CD8-positive, alpha-beta memory T cell (primary cell): ENCODE measurements around the gene PPAT. TPM values are rescaled to one million over a fixed set of nuclear protein-coding genes. Genes with fewer than 3 reads are reported as not detected.

ENCODE experiments used
- CTCF ChIA-PET: fragments of 350-600 bp; sonication (Branson Sonifier 250); formaldehyde crosslinking; loops from one replicate; lab custom pipeline; 2021; ENCODE audit warnings: antibody characterized with exemption; lab: Charles Lee
- POLR2A ChIA-PET: fragments of 350-600 bp; sonication (Branson Sonifier 250); formaldehyde crosslinking; loops from one replicate; lab custom pipeline; 2021; ENCODE audit warnings: antibody characterized with exemption; lab: Charles Lee
- DNase-seq, 5 donors: peaks; one replicate each; pipeline versions ENCODE4 v3.0.0 to v3.0.0-alpha.2; 2020 to 2022; ENCODE audit warnings: mixed read lengths in 1 of 5
- H3K27ac ChIP-seq: one replicate; pipeline ENCODE4 v1.7.0; 2013; ENCODE audit warnings: low read depth, mild to moderate bottlenecking, low read length, moderate library complexity
- H3K27me3 ChIP-seq: 2 replicates; pipeline ENCODE4 v1.7.0; 2013; ENCODE audit warnings: low read length, mild to moderate bottlenecking; ENCODE audit not compliant: insufficient read depth, poor library complexity, severe bottlenecking
- H3K36me3 ChIP-seq: 2 replicates; pipeline ENCODE4 v1.7.0; 2013; ENCODE audit warnings: mild to moderate bottlenecking, low read length, moderate library complexity; ENCODE audit not compliant: insufficient read depth
- H3K4me1 ChIP-seq: 2 replicates; pipeline ENCODE4 v1.7.0; 2013; ENCODE audit warnings: mild to moderate bottlenecking, low read length, moderate library complexity; ENCODE audit not compliant: insufficient read depth
- H3K4me3 ChIP-seq: 2 replicates; pipeline ENCODE4 v1.7.0; 2013; ENCODE audit warnings: mild to moderate bottlenecking, low read length
- H3K9me3 ChIP-seq: 2 replicates; pipeline ENCODE4 v1.7.0; 2013; ENCODE audit warnings: mild to moderate bottlenecking, low read length
- H3K27ac Mint-ChIP-seq, 8 donors: one replicate each; pipeline ENCODE4 v1.8.0; 2020 to 2021; ENCODE audit warnings: mixed read lengths in 8 of 8, mild to moderate bottlenecking in 6 of 8, inconsistent platforms in 3 of 8, moderate library complexity in 3 of 8
- H3K27me3 Mint-ChIP-seq, 2 donors: one replicate each; pipeline ENCODE4 v1.8.0; 2020 to 2021; ENCODE audit warnings: mixed read lengths in 2 of 2, mild to moderate bottlenecking in 1 of 2, moderate library complexity in 1 of 2
- H3K36me3 Mint-ChIP-seq, 3 donors: one replicate each; pipeline ENCODE4 v1.8.0; 2020 to 2021; ENCODE audit warnings: mixed read lengths in 3 of 3, inconsistent platforms in 1 of 3, mild to moderate bottlenecking in 1 of 3
- H3K4me1 Mint-ChIP-seq, 3 donors: one replicate each; pipeline ENCODE4 v1.8.0; 2020 to 2021; ENCODE audit warnings: mixed read lengths in 3 of 3, inconsistent platforms in 1 of 3, mild to moderate bottlenecking in 1 of 3
- H3K4me3 Mint-ChIP-seq, 7 donors: one replicate each; pipeline ENCODE4 v1.8.0; 2020 to 2021; ENCODE audit warnings: mixed read lengths in 7 of 7, mild to moderate bottlenecking in 6 of 7, moderate library complexity in 4 of 7, inconsistent platforms in 2 of 7
- H3K9me3 Mint-ChIP-seq, 5 donors: one replicate each; pipeline ENCODE4 v1.8.0; 2020 to 2022; ENCODE audit warnings: mixed read lengths in 5 of 5, mild to moderate bottlenecking in 3 of 5, moderate library complexity in 2 of 5, inconsistent platforms in 1 of 5
- polyA plus RNA-seq: library from polyadenylated mRNA; unstranded; fragments of 300-500 nt; fragmentation: Illumina TruSeq; gene quantifications from one replicate; pipeline ENCODE4 v1.2.3, GENCODE V29; 2021
- total RNA-seq, 2 experiments: library from RNA; stranded (reverse); gene quantifications; one replicate each; pipeline ENCODE4 v1.2.3, GENCODE V29; 2021

PPAT gene
- total and polyA plus RNA-seq, 3 experiments from 2014 or later, result 14.0 to 63.1 (median 58.5) TPM

DNA sequence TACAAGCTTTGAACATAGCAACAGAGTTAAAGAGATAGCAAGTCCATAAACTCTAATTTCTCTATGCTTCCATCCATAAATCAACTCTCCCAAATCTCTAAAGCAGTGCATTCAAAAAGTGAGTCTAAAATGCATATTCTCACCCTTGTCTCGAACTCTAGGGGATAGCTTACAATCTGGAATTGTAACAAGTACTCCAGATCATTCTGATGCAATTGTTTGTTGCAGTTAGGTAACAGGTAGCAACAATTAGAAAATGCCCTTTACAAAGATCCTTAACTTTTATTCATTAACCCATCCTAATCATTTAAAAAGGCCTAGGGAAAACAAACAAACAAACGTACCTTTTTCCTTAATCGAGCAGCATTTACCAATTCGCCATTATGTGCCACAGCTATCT is 29.3 kb downstream of the PPAT start:
- Mint-ChIP-seq H3K27ac (no peak overlapping the region), H3K36me3 (peaks cover 6 to 43% (median 7%) of the 10 kb centered on the region in 3 donors), H3K4me1 (peaks cover 6 to 10% (median 9%) of the 10 kb centered on the region in 3 donors), H3K9me3 (no peaks in the 10 kb centered on the region), H3K4me3 (no peak overlapping the region), H3K27me3 (no peaks in the 10 kb centered on the region)
- Histone ChIP-seq H3K27ac (no peak overlapping the region), H3K4me3 (no peak overlapping the region), H3K27me3 (no peaks in the 10 kb centered on the region), H3K9me3 (no peaks in the 10 kb centered on the region), H3K4me1 (no peaks in the 10 kb centered on the region), H3K36me3 (peaks cover 3% of the 10 kb centered on the region)
- ChIA-PET POLR2A (no interaction called here), CTCF (interaction anchor here (2.1 kb wide), 1 partner anchor 30 kb away, joined by 6 read pairs; the partner anchor contains the start of genes PAICS and PPAT)
- DNase-seq, result no peak

DNA sequence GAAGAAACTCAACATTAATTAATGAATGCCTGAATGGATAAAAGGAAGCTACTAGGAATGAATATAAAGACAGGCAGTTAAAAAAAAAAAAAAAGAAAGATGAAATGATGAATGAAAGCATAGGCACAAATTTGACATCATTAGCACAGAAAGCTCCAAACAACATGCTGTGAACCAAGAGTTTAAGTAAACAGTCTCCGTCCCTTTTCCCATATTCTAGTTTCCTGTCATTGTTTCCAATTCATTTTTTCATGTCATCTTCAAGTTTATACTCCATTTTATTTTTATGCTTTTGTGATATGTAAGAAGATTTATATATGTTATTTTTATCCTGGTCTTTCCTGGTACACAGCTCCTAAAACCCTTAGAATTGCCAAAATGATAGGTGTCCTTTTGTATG is 30.4 kb downstream of the PPAT start:
- CTCF ChIA-PET, result interaction anchor here (0.9 to 2.1 kb wide), 3 partner anchors 18 to 31 kb away, joined by 3 to 6 read pairs (median 5); partner anchors contain the start of genes AASDH, PAICS and PPAT
- Histone ChIP-seq H3K27ac (no peak overlapping the region), H3K4me3 (no peak overlapping the region), H3K27me3 (no peaks in the 10 kb centered on the region), H3K4me1 (no peaks in the 10 kb centered on the region), H3K36me3 (peaks cover 12% of the 10 kb centered on the region), H3K9me3 (no peaks in the 10 kb centered on the region)
- Mint-ChIP-seq H3K4me1 (peaks cover 2 to 4% (median 3%) of the 10 kb centered on the region in 3 donors), H3K27me3 (no peaks in the 10 kb centered on the region), H3K9me3 (no peaks in the 10 kb centered on the region), H3K36me3 (peaks cover 9 to 54% (median 10%) of the 10 kb centered on the region in 3 donors), H3K4me3 (no peak overlapping the region), H3K27ac (peak overlapping the region in 1 of 8 donors; percentile 40)
- no peak for DNase-seq
- POLR2A ChIA-PET, result no interaction called here

DNA sequence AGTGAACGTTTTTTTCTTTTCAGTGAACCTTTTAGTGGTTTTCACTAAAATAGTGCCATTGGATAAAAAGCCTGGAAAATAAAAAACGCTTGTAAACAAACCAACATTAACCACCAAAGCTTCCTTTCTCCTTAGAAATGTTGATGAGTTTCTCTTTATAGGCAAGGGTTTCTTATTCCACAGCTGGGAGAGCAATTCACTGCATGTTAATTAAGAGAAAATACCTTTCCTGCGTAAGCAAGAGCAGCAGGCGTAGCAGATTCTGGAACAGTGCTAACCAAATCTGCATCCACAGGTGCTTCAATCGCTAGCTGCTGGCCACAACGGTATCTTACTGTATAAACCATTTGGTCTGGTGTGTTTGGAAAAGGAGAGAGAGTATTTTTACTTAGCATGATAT is 34.9 kb downstream of the PPAT start:
- no peak for DNase-seq
- no peaks in the 10 kb centered on the region for H3K4me1 ChIP-seq
- Mint-ChIP-seq H3K4me3 (no peak overlapping the region), H3K36me3 (peaks cover 4 to 55% (median 10%) of the 10 kb centered on the region in 3 donors), H3K27ac (no peak overlapping the region), H3K4me1 (no peaks in the 10 kb centered on the region), H3K27me3 (no peaks in the 10 kb centered on the region), H3K9me3 (no peaks in the 10 kb centered on the region)
- POLR2A ChIA-PET, result no interaction called here
- no peak overlapping the region for H3K27ac ChIP-seq
- no peak overlapping the region for H3K4me3 ChIP-seq
- no peaks in the 10 kb centered on the region for H3K9me3 ChIP-seq
- CTCF ChIA-PET, result no interaction called here
- no peaks in the 10 kb centered on the region for H3K27me3 ChIP-seq
- peaks cover 13% of the 10 kb centered on the region for H3K36me3 ChIP-seq

DNA sequence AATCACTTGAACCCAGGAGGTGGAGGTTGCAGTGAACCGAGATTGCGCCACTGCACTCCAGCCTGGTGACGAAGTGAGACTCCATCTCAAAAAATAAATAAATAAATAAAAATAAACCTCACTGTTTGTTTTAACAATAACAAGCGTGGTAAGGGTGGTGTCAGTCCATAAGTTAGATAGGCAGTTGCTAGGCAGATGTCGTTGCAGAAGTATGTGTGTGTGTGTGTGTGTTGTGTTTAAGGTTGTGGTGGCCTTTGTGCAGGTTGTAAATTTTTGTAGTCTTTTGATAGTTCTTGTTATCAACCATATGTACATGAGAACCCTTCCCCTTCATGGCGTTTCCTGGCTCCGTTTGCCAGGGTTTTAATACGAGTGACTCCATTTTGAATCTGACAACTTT is 44.1 kb downstream of the PPAT start:
- Mint-ChIP-seq H3K4me1 (peaks cover 31 to 33% (median 32%) of the 10 kb centered on the region in 3 donors), H3K9me3 (no peaks in the 10 kb centered on the region), H3K36me3 (peaks cover 0 to 21% (median 0%) of the 10 kb centered on the region in 3 donors), H3K27ac (peak overlapping the region in 2 of 8 donors; percentile 27 to 48), H3K4me3 (peak overlapping the region in 1 of 7 donors; percentile 21), H3K27me3 (no peaks in the 10 kb centered on the region)
- Histone ChIP-seq H3K9me3 (no peaks in the 10 kb centered on the region), H3K36me3 (no peaks in the 10 kb centered on the region), H3K4me1 (peaks cover 14% of the 10 kb centered on the region), H3K27me3 (no peaks in the 10 kb centered on the region), H3K4me3 (no peak overlapping the region), H3K27ac (no peak overlapping the region)
- no peak for DNase-seq
- CTCF ChIA-PET, result no interaction called here
- POLR2A ChIA-PET, result no interaction called here

DNA sequence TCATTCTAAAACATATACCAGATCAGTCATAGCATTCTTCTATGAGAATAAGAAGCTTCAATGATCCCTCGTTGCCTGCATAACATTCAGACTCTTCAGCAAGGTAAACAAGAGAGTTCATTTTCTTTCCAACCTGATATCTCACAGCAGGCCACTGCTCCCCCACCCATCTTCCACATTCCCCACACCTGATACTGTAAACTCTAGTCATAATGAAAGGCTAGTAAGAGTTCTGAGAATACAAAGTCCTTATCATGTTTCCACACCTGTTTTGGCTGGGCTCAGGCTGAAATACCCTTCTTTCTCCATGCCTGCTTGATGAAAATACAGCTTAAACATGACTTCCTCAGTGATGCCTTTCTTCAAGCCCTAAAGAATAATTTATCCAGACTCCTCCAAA is 45.9 kb downstream of the PPAT start:
- no peaks in the 10 kb centered on the region for H3K9me3 ChIP-seq
- Mint-ChIP-seq H3K27ac (peak overlapping the region; percentile 69 to 98 (median 82)), H3K4me3 (peak overlapping the region in 4 of 7 donors; percentile 3 to 72 (median 48)), H3K36me3 (peaks cover 0 to 11% (median 0%) of the 10 kb centered on the region in 3 donors), H3K9me3 (no peaks in the 10 kb centered on the region), H3K4me1 (peaks cover 35 to 43% (median 36%) of the 10 kb centered on the region in 3 donors), H3K27me3 (no peaks in the 10 kb centered on the region)
- no peak for DNase-seq
- no peak overlapping the region for H3K4me3 ChIP-seq
- H3K36me3 ChIP-seq, result no peaks in the 10 kb centered on the region
- POLR2A ChIA-PET, result no interaction called here
- H3K27ac ChIP-seq, result peak overlapping the region; percentile 97
- CTCF ChIA-PET, result interaction anchor here (1.1 kb wide), 1 partner anchor 15 kb away, joined by 3 read pairs; no protein-coding TSS in a partner anchor
- no peaks in the 10 kb centered on the region for H3K27me3 ChIP-seq
- H3K4me1 ChIP-seq, result peaks cover 24% of the 10 kb centered on the region

DNA sequence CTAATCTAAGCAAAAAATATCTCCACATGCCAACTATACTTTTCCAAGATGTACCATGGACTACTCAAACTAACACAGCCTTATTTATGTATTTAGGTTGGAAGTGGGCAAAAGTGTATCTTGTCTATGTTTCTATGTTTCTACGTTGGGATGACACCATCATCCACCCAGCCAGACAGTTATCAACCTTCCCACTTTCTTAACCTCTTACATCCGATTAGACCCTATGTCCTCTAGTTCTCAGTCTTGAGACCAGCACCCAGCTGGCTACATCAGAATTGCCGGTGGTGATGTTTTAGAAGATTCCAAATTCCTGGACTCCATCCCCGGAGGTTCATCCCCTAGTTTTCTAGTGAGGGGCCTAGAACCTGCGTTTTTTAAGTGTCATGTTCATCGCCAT is 47.1 kb downstream of the PPAT start:
- H3K36me3 Mint-ChIP-seq, result peaks cover 0 to 11% (median 0%) of the 10 kb centered on the region in 3 donors
- no peaks in the 10 kb centered on the region for H3K27me3 Mint-ChIP-seq
- H3K4me3 Mint-ChIP-seq, result peak overlapping the region; percentile 88 to 99 (median 93)
- H3K27ac Mint-ChIP-seq, result peak overlapping the region; percentile 97 to 99 (median 98)
- CTCF ChIA-PET, result no interaction called here
- Histone ChIP-seq H3K27me3 (no peaks in the 10 kb centered on the region), H3K36me3 (no peaks in the 10 kb centered on the region), H3K9me3 (no peaks in the 10 kb centered on the region), H3K4me3 (peak overlapping the region; percentile 79), H3K4me1 (peaks cover 24% of the 10 kb centered on the region), H3K27ac (peak overlapping the region; percentile 97)
- DNase-seq, result no peak
- POLR2A ChIA-PET, result interaction anchor here (2.5 kb wide), 1 partner anchor 520 kb away, joined by 11 read pairs; the partner anchor contains the start of gene REST
- H3K9me3 Mint-ChIP-seq, result no peaks in the 10 kb centered on the region
- H3K4me1 Mint-ChIP-seq, result peaks cover 39 to 50% (median 43%) of the 10 kb centered on the region in 3 donors

DNA sequence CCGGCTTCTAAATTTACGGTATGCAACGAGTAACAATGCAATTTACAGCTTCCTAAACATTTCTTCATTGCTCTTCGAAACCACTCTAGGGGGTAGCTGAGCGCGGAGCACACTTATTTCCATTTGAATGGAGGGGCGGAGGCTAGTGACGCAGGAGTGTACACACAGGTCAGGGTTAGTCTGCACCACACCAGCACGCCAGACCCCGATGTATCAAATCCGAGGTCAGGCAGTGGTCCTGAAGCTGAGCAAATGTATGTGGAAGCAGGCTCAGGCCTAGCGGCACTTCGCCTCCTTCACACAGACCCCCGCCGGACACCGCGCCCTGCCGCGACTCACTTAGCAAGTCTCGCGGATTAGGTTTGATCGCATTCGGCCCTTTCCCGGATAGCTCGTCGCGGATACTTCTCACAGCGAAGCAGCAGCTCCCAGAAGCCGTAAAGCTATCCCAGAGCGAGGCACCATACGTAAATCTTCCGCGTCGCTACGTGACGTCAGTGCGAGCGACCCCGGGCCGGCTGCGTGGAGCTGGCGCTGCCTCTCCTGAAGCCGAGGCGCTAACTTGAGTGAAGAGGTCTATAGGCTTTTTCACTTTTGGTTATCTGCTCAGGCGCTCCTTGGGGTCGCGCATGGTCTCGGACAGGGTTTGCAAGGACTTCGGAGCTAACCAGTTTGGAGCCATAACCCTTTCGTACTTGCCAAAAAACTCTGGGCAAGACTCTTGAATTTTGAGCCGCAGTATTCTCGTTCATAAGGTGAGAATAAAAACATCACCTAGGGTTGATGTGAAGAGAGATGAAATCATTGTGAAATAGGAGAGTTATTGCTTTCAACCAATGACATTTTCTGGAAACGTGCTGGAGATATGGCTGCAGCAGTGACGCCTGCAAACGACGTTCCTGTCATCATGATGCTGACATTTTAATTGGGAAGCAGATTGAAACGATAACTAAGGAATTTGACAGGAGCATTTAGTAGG is 48.1 kb downstream of the PPAT start, which contains the start of gene AASDH:
Gene AASDH, minus strand, starts transcription at position 469 of the 979 bp plus-strand sequence. CDS start 3,192 bp downstream, outside the sequence.
- peaks cover 24% of the 10 kb centered on the region for H3K4me1 ChIP-seq
- H3K27ac Mint-ChIP-seq, result peak within 1 kb of the TSS; percentile 97 to 99 (median 98)
- no peaks in the 10 kb centered on the region for H3K27me3 Mint-ChIP-seq
- peak; percentile 88 to 96 (median 94) for DNase-seq
- peak within 1 kb of the TSS; percentile 88 to 99 (median 93) for H3K4me3 Mint-ChIP-seq
- no peaks in the 10 kb centered on the region for H3K9me3 ChIP-seq
- H3K27ac ChIP-seq, result peak within 1 kb of the TSS; percentile 97
- ChIA-PET POLR2A (interaction anchor here (0.9 to 2.5 kb wide), 7 partner anchors 49 to 591 kb away, joined by 3 to 57 read pairs (median 11); partner anchors contain the start of genes CEP135, NOA1, PAICS and POLR2B), CTCF (interaction anchor here (0.6 to 1.8 kb wide), 8 partner anchors 17 to 519 kb away, joined by 3 to 9 read pairs (median 4); partner anchors contain the start of genes CEP135, PAICS and PPAT)
- peak within 1 kb of the TSS; percentile 79 for H3K4me3 ChIP-seq
- H3K27me3 ChIP-seq, result no peaks in the 10 kb centered on the region
- H3K36me3 Mint-ChIP-seq, result peaks cover 0 to 14% (median 1%) of the 10 kb centered on the region in 3 donors
- H3K4me1 Mint-ChIP-seq, result peaks cover 39 to 50% (median 43%) of the 10 kb centered on the region in 3 donors
- H3K36me3 ChIP-seq, result no peaks in the 10 kb centered on the region
- H3K9me3 Mint-ChIP-seq, result no peaks in the 10 kb centered on the region
